ENCODE measurements around the gene PHKG2. TPM values are rescaled to one million over a fixed set of nuclear protein-coding genes. Genes with fewer than 3 reads are reported as not detected.

Gene PHKG2
- total RNA-seq, 2 donors from 2014 or later: 13.0 to 13.9 TPM

GRCh38 chr16:30783280-30784109 lies 35.3 kb downstream of the PHKG2 start:
- intact Hi-C loops (cut with DNase I): no loop called here
- no peak for DNase-seq (ENCODE audit: low spot score)

GRCh38 chr16:30784215-30784614 lies 36.0 kb downstream of the PHKG2 start:
- intact Hi-C loops (cut with DNase I): no loop called here
- DNase-seq (ENCODE audit: low spot score): no peak

GRCh38 chr16:30785126-30786106 lies 37.2 kb downstream of the PHKG2 start:
- intact Hi-C loops (cut with DNase I): no loop called here
- no peak for DNase-seq (ENCODE audit: low spot score)

GRCh38 chr16:30786115-30786935 lies 38.1 kb downstream of the PHKG2 start:
- intact Hi-C loops (cut with DNase I): no loop called here
- peak; percentile 88 for DNase-seq (ENCODE audit: low spot score)

- intact Hi-C loops (cut with DNase I): no loop called here
- DNase-seq (ENCODE audit: low spot score): peak; percentile 89
These were observed 38.8 kb downstream of the PHKG2 start, which contains the start of gene ZNF629 for GRCh38 chr16:30786936-30787612. TSS of gene ZNF629 (minus strand) at chr16:30787205. CDS start at chr16:30784482, 2,723 bp downstream.

GRCh38 chr16:30787613-30788378 lies 39.6 kb downstream of the PHKG2 start:
- intact Hi-C loops (cut with DNase I): no loop called here
- DNase-seq (ENCODE audit: low spot score): no peak

GRCh38 chr16:30793508-30794069 lies 45.4 kb downstream of the PHKG2 start:
- DNase-seq (ENCODE audit: low spot score): no peak
- intact Hi-C loops (cut with DNase I): no loop called here

GRCh38 chr16:30794634-30795033 lies 46.4 kb downstream of the PHKG2 start:
- DNase-seq (ENCODE audit: low spot score): no peak
- intact Hi-C loops (cut with DNase I): no loop called here

GRCh38 chr16:30797670-30798309 lies 49.6 kb downstream of the PHKG2 start:
- no peak for DNase-seq (ENCODE audit: low spot score)
- intact Hi-C loops (cut with DNase I): no loop called here

Other genes starting within 250 kb of the PHKG2 start
- 10 to 100 TPM; 21.9 to 27.3 TPM for gene ZNF768, start 221.9 kb upstream of the PHKG2 start, total RNA-seq
- gene ZNF747, start 213.6 kb upstream of the PHKG2 start, total RNA-seq: 1 to 10 TPM; 9.6 to 9.8 TPM
- 1 to 10 TPM; 6.0 to 6.5 TPM for gene ZNF764, start 190.1 kb upstream of the PHKG2 start, total RNA-seq
- gene ZNF688, start 176.7 kb upstream of the PHKG2 start, total RNA-seq: 10 to 100 TPM in 1 of 2 donors, 1 to 10 TPM in 1; 8.8 to 10.8 TPM
- 10 to 100 TPM; 10.2 to 10.5 TPM for gene ZNF785, start 162.7 kb upstream of the PHKG2 start, total RNA-seq
- gene ZNF689, start 138.0 kb upstream of the PHKG2 start, total RNA-seq: 1 to 10 TPM; 6.9 to 7.1 TPM
- gene PRR14, start 97.5 kb upstream of the PHKG2 start, total RNA-seq: 10 to 100 TPM; 34.5 to 38.5 TPM
- 10 to 100 TPM; 42.3 to 42.5 TPM for gene FBRS, start 90.0 kb upstream of the PHKG2 start, total RNA-seq
- 10 to 100 TPM; 41.4 to 44.9 TPM for gene SRCAP, start 49.3 kb upstream of the PHKG2 start, total RNA-seq
- 1 to 10 TPM; 1.2 TPM for gene CFAP119, start 13.6 kb downstream of the PHKG2 start, total RNA-seq
- 10 to 100 TPM; 60.9 to 66.5 TPM for gene RNF40, start 13.9 kb downstream of the PHKG2 start, total RNA-seq
- 10 to 100 TPM; 10.1 to 11.2 TPM for gene ZNF629, start 38.8 kb downstream of the PHKG2 start, total RNA-seq
- 10 to 100 TPM; 33.6 to 36.3 TPM for gene BCL7C, start 145.7 kb downstream of the PHKG2 start, total RNA-seq
- gene CTF1, start 148.2 kb downstream of the PHKG2 start, total RNA-seq: 1 to 10 TPM; 5.0 to 5.2 TPM
- gene FBXL19, start 175.1 kb downstream of the PHKG2 start, total RNA-seq: 10 to 100 TPM; 13.7 to 14.5 TPM
- gene ORAI3, start 200.6 kb downstream of the PHKG2 start, total RNA-seq: 10 to 100 TPM; 11.0 to 17.5 TPM
- gene SETD1A, start 209.3 kb downstream of the PHKG2 start, total RNA-seq: 10 to 100 TPM; 11.8 to 17.7 TPM
- 10 to 100 TPM; 38.5 to 39.2 TPM for gene HSD3B7, start 236.8 kb downstream of the PHKG2 start, total RNA-seq